NOMO-1 treated with DMSO at 0.1 percent for 48 hours (cell line): Measurements from ENCODE around the gene AGXT.
A peak's percentile ranks its signal among the peaks of the same experiment; 100 is the strongest.
"Not testable (repeated sequence)": the region's sequence is repeated elsewhere in the genome, so short reads cannot be mapped to it uniquely, and the experiment has no call there.

Experiments
- DNase-seq: peaks from one replicate; lab custom pipeline; 2025; ENCODE audit not compliant: unreplicated experiment; lab: John Stamatoyannopoulos, UW

Gene AGXT

GRCh38 chr2:240839152-240840143 is 29.2 kb upstream of the AGXT start:
- DNase-seq: no peak

DNA sequence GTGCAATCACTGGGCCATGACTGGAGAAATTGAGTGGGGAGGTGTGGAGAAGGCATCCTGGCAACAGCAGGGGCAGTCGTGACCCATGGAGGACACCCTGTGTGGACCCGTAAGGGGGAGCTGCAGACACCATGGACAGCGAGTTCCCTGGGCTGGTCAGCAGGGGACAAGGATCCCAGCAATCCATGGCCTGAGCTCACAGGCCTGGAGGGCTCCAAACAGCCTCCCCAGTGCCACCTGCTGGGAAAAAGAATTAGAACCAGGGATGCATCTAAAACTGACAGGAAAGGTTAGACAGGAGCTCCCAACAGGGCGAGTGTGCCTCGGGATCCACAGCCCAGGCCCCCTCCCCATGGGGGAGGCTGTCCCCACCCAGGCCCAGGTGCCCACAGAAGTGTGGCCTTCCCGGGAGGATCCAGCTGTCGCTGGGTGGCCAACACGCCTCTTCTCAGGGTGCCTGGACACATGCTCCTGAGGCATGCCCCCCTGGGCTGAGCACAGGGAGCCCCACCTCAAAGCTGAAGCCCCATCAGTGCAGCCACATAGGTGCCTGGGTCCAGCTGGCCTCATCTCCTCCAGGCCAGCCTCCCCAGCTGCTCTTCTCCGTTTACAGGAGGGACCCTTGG is 28.1 kb upstream of the AGXT start:
- no peak for DNase-seq

GRCh38 chr2:240846309-240846708 is 22.3 kb upstream of the AGXT start:
- not testable (repeated sequence) for DNase-seq

DNA sequence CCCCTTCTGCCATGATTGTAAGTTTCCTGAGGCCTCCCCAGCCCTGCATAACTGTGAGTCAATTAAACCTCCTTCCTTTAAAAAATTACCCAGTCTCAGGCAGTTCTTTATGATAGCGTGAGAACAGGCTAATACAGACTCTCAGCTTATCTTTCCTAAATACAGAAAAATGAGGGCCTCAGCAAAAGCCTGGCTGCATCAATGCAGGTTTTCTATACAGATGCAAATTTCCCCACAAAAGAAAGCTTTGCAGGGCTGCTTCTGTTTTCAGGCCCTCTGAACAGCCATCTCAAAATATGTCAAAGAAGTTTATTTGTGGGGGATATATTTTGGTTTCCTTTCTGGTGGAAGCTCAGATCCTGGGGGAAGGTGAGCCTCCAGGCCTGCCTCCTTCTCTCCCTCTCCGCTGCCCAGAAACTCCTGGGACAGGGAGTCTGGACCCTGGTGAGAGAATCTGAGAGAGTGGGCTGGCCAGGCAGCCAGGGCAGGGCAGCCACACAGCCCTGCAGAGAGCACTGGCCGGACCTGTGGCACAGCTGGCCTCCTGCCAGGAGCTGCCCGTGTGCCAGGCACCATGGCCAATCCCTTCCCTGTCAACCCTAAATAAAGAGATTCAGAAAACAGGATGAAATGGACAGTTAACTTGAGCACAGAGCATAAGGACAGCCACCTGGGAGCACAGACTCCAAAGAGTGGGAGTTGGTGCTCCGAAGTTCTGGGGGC is 21.6 kb upstream of the AGXT start:
- no peak for DNase-seq

DNA sequence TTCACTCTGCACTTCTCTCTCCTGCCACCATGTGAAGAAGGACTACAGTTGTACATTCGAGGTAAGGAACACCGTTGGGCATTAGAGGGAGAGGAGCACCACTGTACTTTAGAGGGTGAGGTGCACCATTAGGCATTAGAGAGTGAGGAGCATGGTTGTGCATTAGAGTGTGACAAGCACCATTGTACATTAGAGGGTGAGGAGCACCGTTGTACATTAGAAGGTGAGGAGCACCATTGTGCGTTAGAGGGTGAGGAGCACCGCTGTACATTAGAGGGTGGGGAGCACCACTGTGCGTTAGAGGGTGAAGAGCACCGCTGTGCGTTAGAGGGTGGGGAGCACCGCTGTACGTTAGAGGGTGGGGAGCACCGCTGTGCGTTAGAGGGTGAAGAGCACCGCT is 20.8 kb upstream of the AGXT start:
- DNase-seq: no peak

- no peak for DNase-seq
Measured at GRCh38 chr2:240848900-240849680, 19.5 kb upstream of the AGXT start.

DNA sequence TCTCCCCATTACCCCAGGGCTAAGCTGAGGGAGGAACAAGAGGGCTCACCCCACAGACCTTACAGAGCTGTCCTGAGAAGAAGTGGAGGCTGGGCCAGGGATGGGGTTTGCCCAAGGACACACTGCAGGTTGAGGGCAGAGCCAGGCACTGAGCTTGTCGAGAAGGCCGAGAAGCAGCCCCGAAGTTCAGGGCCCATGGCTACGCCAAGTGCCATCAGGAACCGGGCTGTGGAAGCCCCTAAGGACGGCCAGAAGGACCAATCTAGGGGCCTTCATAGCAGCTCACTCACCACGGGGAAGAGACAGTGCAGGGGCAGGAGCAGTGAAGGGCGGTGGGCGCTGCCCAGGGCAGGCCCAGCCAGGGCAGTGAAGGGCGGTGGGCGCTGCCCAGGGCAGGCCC is 18.6 kb upstream of the AGXT start:
- DNase-seq: no peak

DNA sequence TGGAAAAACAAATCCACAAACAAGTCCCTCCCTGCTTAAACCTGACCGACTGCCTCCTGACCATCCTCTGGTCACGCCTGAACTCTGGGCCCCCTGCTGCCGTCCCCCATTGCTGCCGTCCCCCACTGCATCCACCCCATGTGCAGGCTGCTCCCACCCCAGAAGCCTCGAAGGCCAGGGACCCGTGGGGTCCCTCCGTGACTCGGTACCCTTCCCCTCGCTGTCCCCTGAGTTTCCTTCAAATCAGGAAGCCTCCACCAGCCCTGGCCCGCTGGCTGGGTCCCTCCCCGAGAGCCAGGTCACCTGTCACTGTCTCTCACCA is 17.9 kb upstream of the AGXT start:
- no peak for DNase-seq

- DNase-seq: peak; percentile 67
Measured at GRCh38 chr2:240851078-240851991, 17.3 kb upstream of the AGXT start.

DNA sequence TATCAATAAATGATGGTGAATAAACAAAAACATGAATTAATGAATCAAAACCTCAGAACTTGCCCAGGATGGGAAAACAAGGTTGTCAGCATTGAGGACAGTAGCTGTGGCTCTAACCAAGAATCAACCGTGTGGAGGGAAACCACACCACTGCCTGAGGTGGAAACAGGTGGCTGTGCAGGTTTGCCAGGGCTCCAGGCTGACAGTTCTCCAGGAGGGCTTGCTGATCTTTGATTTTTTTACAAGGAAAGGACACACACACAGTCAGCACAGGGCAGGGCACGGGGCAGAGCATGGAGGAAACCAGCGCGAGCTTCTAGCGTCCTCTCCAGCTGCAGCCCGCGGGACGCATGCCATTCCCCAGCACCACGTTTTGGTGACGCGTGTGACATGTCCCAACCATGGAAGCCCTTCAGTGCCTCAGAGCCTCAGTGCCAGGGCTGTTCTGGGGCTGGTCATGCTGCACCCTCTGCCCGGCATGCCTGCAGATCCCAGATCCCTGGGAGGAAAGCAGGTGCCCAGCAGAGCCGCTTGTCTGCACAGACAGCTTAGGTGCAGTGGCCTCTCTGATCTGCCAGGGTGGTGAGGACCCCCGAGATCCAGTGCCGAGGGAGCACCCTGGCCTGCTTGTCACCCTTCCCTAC is 15.8 kb upstream of the AGXT start:
- no peak for DNase-seq

GRCh38 chr2:240855670-240856069 is 13.0 kb upstream of the AGXT start:
- no peak for DNase-seq

GRCh38 chr2:240856151-240856980 is 12.3 kb upstream of the AGXT start:
- DNase-seq: no peak

DNA sequence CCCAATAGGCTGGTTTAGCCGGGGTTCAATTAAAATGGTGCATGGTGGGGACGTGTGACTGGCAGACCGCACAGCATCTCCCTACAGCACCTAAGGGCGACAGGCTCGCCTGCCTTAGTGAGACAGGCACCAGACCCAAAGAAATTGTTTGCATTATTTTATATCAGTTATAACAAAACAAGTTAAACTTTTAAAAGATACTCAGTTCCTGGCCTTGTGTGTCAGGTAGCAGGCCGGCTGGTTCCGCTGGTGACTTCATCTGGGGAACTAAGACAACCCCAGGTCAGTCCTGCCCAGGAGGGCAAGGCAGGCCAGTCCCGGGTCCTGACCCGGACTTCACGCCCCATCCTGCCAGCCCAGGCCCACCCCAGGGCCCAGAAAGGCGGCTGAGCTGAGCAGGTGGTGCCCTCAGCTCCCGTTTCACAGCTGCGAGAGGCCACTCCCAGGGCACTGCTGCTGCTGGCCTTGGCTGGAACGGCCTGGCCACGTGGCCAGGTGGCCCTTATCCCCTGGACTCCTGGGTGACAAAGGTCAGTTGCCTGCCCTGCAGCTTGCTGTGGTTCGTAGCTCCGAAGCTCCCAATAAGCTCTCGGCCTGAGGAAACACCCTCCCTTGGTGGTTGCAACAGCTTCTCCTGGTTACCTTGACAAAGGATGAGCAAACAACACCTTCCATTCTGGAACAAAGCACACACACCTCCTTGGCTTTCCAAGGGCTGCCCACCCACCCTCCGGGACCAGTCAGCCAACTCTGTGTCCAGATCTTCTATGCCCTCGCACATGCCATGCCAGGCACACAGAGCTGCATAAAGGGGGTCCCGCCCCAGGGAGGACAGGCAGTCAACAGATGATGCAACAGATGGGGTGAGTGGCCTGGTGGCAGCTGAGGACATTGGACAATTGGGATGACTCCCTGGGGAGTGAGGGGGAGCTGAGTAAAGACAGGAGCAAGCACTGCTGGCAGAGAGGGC is 11.3 kb upstream of the AGXT start:
- DNase-seq: no peak

- DNase-seq: no peak
Measured at GRCh38 chr2:240858321-240858720, 10.3 kb upstream of the AGXT start.

- no peak for DNase-seq
Measured at GRCh38 chr2:240858871-240859270, 9.8 kb upstream of the AGXT start.

- no peak for DNase-seq
Measured at GRCh38 chr2:240861547-240861946, 7.1 kb upstream of the AGXT start.

- no peak for DNase-seq
Measured at GRCh38 chr2:240864475-240864874, 4.1 kb upstream of the AGXT start.

DNA sequence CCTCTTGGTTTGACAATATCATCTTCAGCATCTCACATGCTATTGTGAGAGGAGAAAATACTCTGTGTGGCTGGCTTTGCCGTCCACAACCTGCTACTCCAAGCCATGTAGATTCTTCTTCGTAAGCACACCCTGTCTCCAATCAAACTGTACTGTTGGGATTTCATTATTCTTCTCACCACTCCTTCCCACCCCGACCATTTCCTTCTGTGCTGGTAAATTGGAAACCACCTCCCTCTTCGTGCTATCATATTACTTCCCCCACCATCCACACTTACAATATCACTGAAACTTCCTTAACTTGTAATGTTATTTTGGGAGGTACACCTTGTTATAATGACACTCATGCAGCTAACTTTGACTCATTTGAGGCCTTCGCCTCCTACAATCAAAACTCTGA is 3.2 kb upstream of the AGXT start:
- peak; percentile 25 for DNase-seq
